GM13977 (cell line): ENCODE results near the gene ZNF831.

ENCODE experiments used
- DNase-seq: peaks from one replicate; pipeline ENCODE4 v3.0.0; 2012; ENCODE audit warnings: low spot score
- CTCF ChIP-seq: IDR thresholded peaks from 2 replicates; pipeline ENCODE4 v1.5.1; 2012; ENCODE audit warnings: mild to moderate bottlenecking, control low read depth; ENCODE audit not compliant: insufficient read depth; ENCODE audit errors: extremely low read depth, missing control alignments
- in situ Hi-C: fragments of 300-500 bp; cut with MboI; formaldehyde crosslinking; loops from one replicate; pipeline ENCODE4 v1.12.0; 2022; ENCODE audit warnings: low sequenced_read_pairs, low pct_unique_long_range_greater_than_20kb, mixed read lengths, inconsistent platforms; ENCODE audit not compliant: unreplicated experiment

ZNF831 gene

GRCh38 chr20:59176812-59177211, 13.2 kb downstream of the ZNF831 start:
- in situ Hi-C loops, result no loop called here
- TF ChIP-seq CTCF, result no peak
- DNase-seq, result no peak

- in situ Hi-C loops, result no loop called here
- no peak for TF ChIP-seq CTCF
- DNase-seq, result no peak
Measured at GRCh38 chr20:59177266-59178250, 13.9 kb downstream of the ZNF831 start.

GRCh38 chr20:59178983-59179595, 15.5 kb downstream of the ZNF831 start:
- in situ Hi-C loops, result no loop called here
- TF ChIP-seq CTCF, result no peak
- DNase-seq, result no peak

GRCh38 chr20:59179988-59180387, 16.4 kb downstream of the ZNF831 start:
- no peak for DNase-seq
- in situ Hi-C loops, result no loop called here
- no peak for TF ChIP-seq CTCF

- in situ Hi-C loops, result no loop called here
- no peak for TF ChIP-seq CTCF
- no peak for DNase-seq
Measured at GRCh38 chr20:59181936-59182335, 18.3 kb downstream of the ZNF831 start.

GRCh38 chr20:59182401-59183044, 18.9 kb downstream of the ZNF831 start:
- in situ Hi-C loops, result no loop called here
- DNase-seq, result no peak
- no peak for TF ChIP-seq CTCF
